K562 (cell line): ENCODE data around the gene MRPL40. TPM values are rescaled to one million over a fixed set of nuclear protein-coding genes. Genes with fewer than 3 reads are reported as not detected.
A peak's percentile ranks its signal among the peaks of the same experiment; 100 is the strongest.

Experiments used
- ATAC-seq: fragments of 200-7000 bp; cut with Tn5 transposase; 3 replicates; pipeline ENCODE4 v1.9.1; 2020; ENCODE audit warnings: moderate library complexity
- BruUV-seq: library from RNA; stranded (reverse); fragments of 400-500 nt; replicated peaks from 2 replicates; lab custom pipeline; 2021; lab: Mats Ljungman, UMichigan
- CTCF ChIA-PET: fragments of 300-600 bp; formaldehyde crosslinking; extraction: SDS; loops from one replicate; lab custom pipeline; 2021; ENCODE audit warnings: low intra/inter-chr PET ratio; lab: Yijun Ruan, JAX
- POLR2A ChIA-PET: fragments of 300-600, 350-650 bp; sonication (Branson Sonifier 250); formaldehyde crosslinking; extraction: SDS; loops from one replicate; lab custom pipeline; 2021; ENCODE audit warnings: antibody characterized with exemption, inconsistent platforms; lab: Yijun Ruan, JAX
- DNase-seq, 4 experiments: peaks; one replicate each; pipeline versions ENCODE4 v3.0.0 to v3.0.0-alpha.2; 2011 to 2018; ENCODE audit warnings: low spot score in 3 of 4, mixed read lengths in 3 of 4; ENCODE audit errors: extremely low read depth in 1 of 4
- FAIRE-seq: peaks from 2 replicates; lab custom pipeline; 2011; peaks lifted over from hg19 to GRCh38; lab: Jason Lieb, UNC
- H2AFZ ChIP-seq: 2 replicates; pipeline ENCODE4 v1.6.0; 2011; ENCODE audit warnings: low read depth, low read length, control low read depth, inconsistent platforms
- H3K27ac ChIP-seq: fragments of 200-600 bp; 3 replicates; pipeline ENCODE4 v1.8.0; 2011; ENCODE audit warnings: low read depth, mild to moderate bottlenecking, control low read depth, inconsistent platforms, low read length, moderate library complexity, mixed read lengths; ENCODE audit errors: extremely low read depth
- H3K27me3 ChIP-seq, 2 experiments: fragments of 300-600 bp in 1 of 2; 2 replicates in 1 of 2; 3 replicates in 1 of 2; pipeline versions ENCODE4 v1.6.0 to v1.8.0; 2011; ENCODE audit warnings: inconsistent platforms in 2 of 2, low read length in 2 of 2, mild to moderate bottlenecking in 1 of 2, mixed read lengths in 1 of 2, moderate library complexity in 1 of 2; ENCODE audit not compliant: control insufficient read depth in 2 of 2, insufficient read depth in 2 of 2
- H3K36me3 ChIP-seq: fragments of 300-600 bp; 3 replicates; pipeline ENCODE4 v1.8.0; 2011; ENCODE audit warnings: mild to moderate bottlenecking, low read length, inconsistent platforms; ENCODE audit not compliant: control insufficient read depth, insufficient read depth
- H3K4me1 ChIP-seq, 2 experiments: fragments of 200-600 bp in 1 of 2; replicated peaks in 1 of 2; 2 replicates in 1 of 2; 3 replicates in 1 of 2; pipeline versions ENCODE4 v1.5.1 to v1.8.0; 2011; ENCODE audit warnings: inconsistent platforms in 2 of 2, low read length in 2 of 2, mild to moderate bottlenecking in 1 of 2, mixed read lengths in 1 of 2, moderate library complexity in 1 of 2; ENCODE audit not compliant: control insufficient read depth in 2 of 2, insufficient read depth in 2 of 2
- H3K4me2 ChIP-seq: 2 replicates; pipeline ENCODE4 v1.6.1; 2011; ENCODE audit warnings: low read length, control low read depth, inconsistent platforms, mixed read lengths; ENCODE audit not compliant: insufficient read depth
- H3K4me3 ChIP-seq: fragments of 200-600 bp; sonication (generic), shearing (Covaris generic); 2 replicates; pipeline ENCODE4 v1.5.1; 2016; ENCODE audit warnings: control low read depth, inconsistent platforms
- H3K79me2 ChIP-seq: fragments of 200-600 bp; 3 replicates; pipeline ENCODE4 v1.8.0; 2011; ENCODE audit warnings: low read length, inconsistent platforms; ENCODE audit not compliant: control insufficient read depth, insufficient read depth
- H3K9ac ChIP-seq, 2 experiments: 2 replicates each; pipeline versions ENCODE4 v1.6.0 to v1.6.1; 2011; ENCODE audit warnings: low read depth in 2 of 2, low read length in 2 of 2, control low read depth in 1 of 2, inconsistent platforms in 1 of 2, mild to moderate bottlenecking in 1 of 2, mixed read lengths in 1 of 2; ENCODE audit not compliant: insufficient read depth in 1 of 2
- H3K9me1 ChIP-seq: one replicate; pipeline ENCODE4 v1.6.0; 2011; ENCODE audit warnings: inconsistent platforms, mild to moderate bottlenecking, low read length, moderate library complexity; ENCODE audit not compliant: control insufficient read depth, insufficient read depth
- H3K9me3 ChIP-seq: replicated peaks from 2 replicates; pipeline ENCODE4 v1.5.1; 2011; ENCODE audit warnings: low read depth, low read length, inconsistent platforms; ENCODE audit not compliant: control insufficient read depth, insufficient read depth
- H4K20me1 ChIP-seq: replicated peaks from 2 replicates; pipeline ENCODE4 v1.6.1; 2011; ENCODE audit warnings: low read length, inconsistent platforms, mixed read lengths; ENCODE audit not compliant: control insufficient read depth, insufficient read depth
- HMGXB4 ChIP-seq: sonication (generic); formaldehyde crosslinking; IDR thresholded peaks from 2 replicates; pipeline ENCODE4 v1.8.1; 2023; ENCODE audit warnings: mild to moderate bottlenecking, missing genetic modification reagents
- HNRNPLL ChIP-seq: fragments of 200-400 bp; formaldehyde crosslinking; IDR thresholded peaks from 2 replicates; pipeline ENCODE4 v1.6.1; 2017; ENCODE audit warnings: low read length, low read depth, mild to moderate bottlenecking; ENCODE audit not compliant: poor library complexity, severe bottlenecking
- ZBTB8A ChIP-seq: fragments of 450-650 bp; IDR thresholded peaks from 2 replicates; pipeline ENCODE4 v1.6.1; 2018; ENCODE audit warnings: mild to moderate bottlenecking, moderate library complexity; ENCODE audit not compliant: partially characterized antibody
- ZEB2 ChIP-seq: fragments of 450-650 bp; IDR thresholded peaks from 2 replicates; pipeline ENCODE4 v1.6.1; 2016
- ZNF518B ChIP-seq: fragments of 250-450 bp; sonication (Bioruptor Pico); IDR thresholded peaks from 2 replicates; pipeline ENCODE4 v1.5.0; 2021; ENCODE audit warnings: mild to moderate bottlenecking, moderate library complexity
- WGBS: fragments of 100-300 bp; shearing (Covaris generic); methylation state at CpG from one replicate; pipeline ENCODE4 v1.1.6; 2016; ENCODE audit warnings: low coverage, mixed read lengths; ENCODE audit not compliant: insufficient coverage; ENCODE audit errors: missing lambda C conversion rate; 5-methylcytosine and 5-hydroxymethylcytosine counted together
- in situ Hi-C: fragments of 300-500 bp; cut with MboI; formaldehyde crosslinking; loops from 4 replicates; pipeline ENCODE4 v1.15.0; 2018; ENCODE audit warnings: inconsistent platforms, mixed read lengths
- intact Hi-C: fragments of 100-400 bp; cut with micrococcal nuclease; formaldehyde crosslinking; loops from 2 replicates; pipeline ENCODE4 v1.14.2; 2022
- polyA plus RNA-seq, 8 experiments: library from polyadenylated mRNA; depleted of rRNA in 4 of 8; stranded (reverse) in 5 of 8; unstranded in 3 of 8; fragments of >200 nt; fragmentation: Nextera tagmentation in 2 of 8; fragmentation: Illumina TruSeq in 1 of 8; extraction: Ambion mirVana in 2 of 8; extraction: Trizol in 1 of 8; gene quantifications; 2 replicates each; pipeline versions ENCODE4 v1.2.1 to v1.2.3, GENCODE V29; 2011 to 2014; ENCODE audit warnings: inconsistent platforms in 1 of 8, missing spikeins in 1 of 8
- total RNA-seq, 7 experiments: library from RNA; depleted of rRNA in 6 of 7; stranded (reverse); fragments of >200 nt in 6 of 7; fragmentation: Illumina TruSeq in 2 of 7; extraction: Trizol in 2 of 7; gene quantifications; 2 replicates each; pipeline versions ENCODE4 v1.2.1 to v1.2.3, GENCODE V29; 2011 to 2021; ENCODE audit warnings: low replicate concordance in 1 of 7
- TF ChIP-seq, protein P1 (sequence below), 2 experiments: fragments of 450-650 bp; formaldehyde crosslinking in 1 of 2; IDR thresholded peaks; 2 replicates each; pipeline versions ENCODE4 v1.4.0 to v1.6.1; 2014 to 2020; ENCODE audit warnings: mild to moderate bottlenecking in 2 of 2, borderline replicate concordance in 1 of 2, low read depth in 1 of 2

The MRPL40 gene
- total and polyA plus RNA-seq, 9 of the 15 experiments (the other 6 are each of a cell fraction or from before 2014, with no cell fraction given) = 132 to 652 (median 208) TPM

- H3K36me3 ChIP-seq = peaks cover 76% of the 10 kb centered on the region
- ChIA-PET POLR2A (interaction anchor here (0.8 to 3.9 kb wide), 7 partner anchors 10 to 28 kb away, joined by 3 to 23 read pairs (median 5); no protein-coding TSS in a partner anchor), CTCF (interaction anchor here (1.1 kb wide), 1 partner anchor 94 kb away, joined by 7 read pairs; no protein-coding TSS in a partner anchor)
- intact Hi-C loops (no loop called here), in situ Hi-C loops (no loop called here)
- no peak for ATAC-seq
- no peaks in the 10 kb centered on the region for H3K9me3 ChIP-seq
- no peak overlapping the region for H3K27ac ChIP-seq
- no peak overlapping the region for H3K9ac ChIP-seq
- no peak for FAIRE-seq
- H3K27me3 ChIP-seq = no peaks in the 10 kb centered on the region
- no peak overlapping the region for H3K4me3 ChIP-seq
- 95% methylated on average over 8 of the region's 8 CpGs for WGBS
- no TSS peak for BruUV-seq
- H3K4me1 ChIP-seq = peaks cover 7 to 8% of the 10 kb centered on the region in 2 experiments
- H2AFZ ChIP-seq = no peak overlapping the region
- no peaks in the 10 kb centered on the region for H3K9me1 ChIP-seq
- peak in 1 of 4 experiments; percentile 38 for DNase-seq
- peaks cover under 1% of the 10 kb centered on the region for H4K20me1 ChIP-seq
- peaks cover 47% of the 10 kb centered on the region for H3K79me2 ChIP-seq
- H3K4me2 ChIP-seq = no peak overlapping the region
- TF ChIP-seq HNRNPLL (no peak), HMGXB4 (0 out of 2 replicates have a peak, but pooled peaks have one; percentile 68), ZEB2 (no peak), ZBTB8A (no peak), ZNF518B (CRISPR knock-in tag) (no peak)
- TF ChIP-seq, protein P1, sequence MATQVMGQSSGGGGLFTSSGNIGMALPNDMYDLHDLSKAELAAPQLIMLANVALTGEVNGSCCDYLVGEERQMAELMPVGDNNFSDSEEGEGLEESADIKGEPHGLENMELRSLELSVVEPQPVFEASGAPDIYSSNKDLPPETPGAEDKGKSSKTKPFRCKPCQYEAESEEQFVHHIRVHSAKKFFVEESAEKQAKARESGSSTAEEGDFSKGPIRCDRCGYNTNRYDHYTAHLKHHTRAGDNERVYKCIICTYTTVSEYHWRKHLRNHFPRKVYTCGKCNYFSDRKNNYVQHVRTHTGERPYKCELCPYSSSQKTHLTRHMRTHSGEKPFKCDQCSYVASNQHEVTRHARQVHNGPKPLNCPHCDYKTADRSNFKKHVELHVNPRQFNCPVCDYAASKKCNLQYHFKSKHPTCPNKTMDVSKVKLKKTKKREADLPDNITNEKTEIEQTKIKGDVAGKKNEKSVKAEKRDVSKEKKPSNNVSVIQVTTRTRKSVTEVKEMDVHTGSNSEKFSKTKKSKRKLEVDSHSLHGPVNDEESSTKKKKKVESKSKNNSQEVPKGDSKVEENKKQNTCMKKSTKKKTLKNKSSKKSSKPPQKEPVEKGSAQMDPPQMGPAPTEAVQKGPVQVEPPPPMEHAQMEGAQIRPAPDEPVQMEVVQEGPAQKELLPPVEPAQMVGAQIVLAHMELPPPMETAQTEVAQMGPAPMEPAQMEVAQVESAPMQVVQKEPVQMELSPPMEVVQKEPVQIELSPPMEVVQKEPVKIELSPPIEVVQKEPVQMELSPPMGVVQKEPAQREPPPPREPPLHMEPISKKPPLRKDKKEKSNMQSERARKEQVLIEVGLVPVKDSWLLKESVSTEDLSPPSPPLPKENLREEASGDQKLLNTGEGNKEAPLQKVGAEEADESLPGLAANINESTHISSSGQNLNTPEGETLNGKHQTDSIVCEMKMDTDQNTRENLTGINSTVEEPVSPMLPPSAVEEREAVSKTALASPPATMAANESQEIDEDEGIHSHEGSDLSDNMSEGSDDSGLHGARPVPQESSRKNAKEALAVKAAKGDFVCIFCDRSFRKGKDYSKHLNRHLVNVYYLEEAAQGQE (IDR thresholded peaks at IDR 0.05; ENCODE audit: borderline replicate concordance) = no peak
- TF ChIP-seq, protein P1 (CRISPR knock-in tag; IDR thresholded peaks at IDR 0.05; ENCODE audit: low read depth) = 0 out of 2 replicates have a peak, but pooled peaks have one; percentile 32
Measured at GRCh38 chr22:19483481-19484244, 51.3 kb downstream of the MRPL40 start.
